Calu3 (cell line): ENCODE data around the gene GRK3. TPM values are rescaled to one million over a fixed set of nuclear protein-coding genes. Genes with fewer than 3 reads are reported as not detected.

Experiments used
- BruUV-seq: library from RNA; stranded (reverse); fragments of 400-500 nt; replicated peaks from 2 replicates; lab custom pipeline; 2021; lab: Mats Ljungman, UMichigan
- CTCF ChIA-PET: fragments of 300-600 bp; sonication (Branson Sonifier 250); formaldehyde crosslinking; loops from one replicate; lab custom pipeline; 2022; ENCODE audit warnings: antibody characterized with exemption; lab: Charles Lee
- DNase-seq: peaks from one replicate; pipeline ENCODE4 v3.0.0; 2022
- H3K27ac Mint-ChIP-seq: one replicate; pipeline ENCODE4 v1.8.0; 2022; ENCODE audit warnings: mixed read lengths; ENCODE audit not compliant: unreplicated experiment
- H3K27me3 Mint-ChIP-seq: one replicate; pipeline ENCODE4 v1.8.0; 2022; ENCODE audit warnings: mixed read lengths; ENCODE audit not compliant: unreplicated experiment
- H3K36me3 Mint-ChIP-seq: one replicate; pipeline ENCODE4 v1.8.0; 2022; ENCODE audit warnings: mild to moderate bottlenecking, moderate library complexity, mixed read lengths; ENCODE audit not compliant: insufficient read depth, unreplicated experiment
- H3K4me1 Mint-ChIP-seq: one replicate; pipeline ENCODE4 v1.8.0; 2022; ENCODE audit warnings: mild to moderate bottlenecking, low read depth, mixed read lengths; ENCODE audit not compliant: unreplicated experiment
- H3K4me3 Mint-ChIP-seq: one replicate; pipeline ENCODE4 v1.8.0; 2022; ENCODE audit warnings: mild to moderate bottlenecking, low read depth, moderate library complexity, mixed read lengths; ENCODE audit not compliant: unreplicated experiment
- H3K9me3 Mint-ChIP-seq: one replicate; pipeline ENCODE4 v1.8.0; 2022; ENCODE audit warnings: low read depth, mixed read lengths; ENCODE audit not compliant: unreplicated experiment
- CTCF ChIP-seq: fragments of 200-600 bp; IDR thresholded peaks from one replicate; pipeline ENCODE4 v1.8.0; 2022; ENCODE audit warnings: antibody characterized with exemption; ENCODE audit not compliant: unreplicated experiment
- intact Hi-C: fragments of 100-400 bp; cut with micrococcal nuclease; formaldehyde crosslinking; loops from one replicate; pipeline ENCODE4 v1.10.0; 2022; ENCODE audit not compliant: unreplicated experiment
- total RNA-seq: library from RNA; stranded (reverse); gene quantifications from 2 replicates; pipeline ENCODE4 v1.2.3, GENCODE V29; 2022

The GRK3 gene
- total RNA-seq, 1 experiment from 2014 or later, result 12.0 TPM

- no peak overlapping the region for H3K27ac Mint-ChIP-seq
- no peak for DNase-seq
Measured at GRCh38 chr22:25726241-25726640, 161.8 kb downstream of the GRK3 start.

DNA sequence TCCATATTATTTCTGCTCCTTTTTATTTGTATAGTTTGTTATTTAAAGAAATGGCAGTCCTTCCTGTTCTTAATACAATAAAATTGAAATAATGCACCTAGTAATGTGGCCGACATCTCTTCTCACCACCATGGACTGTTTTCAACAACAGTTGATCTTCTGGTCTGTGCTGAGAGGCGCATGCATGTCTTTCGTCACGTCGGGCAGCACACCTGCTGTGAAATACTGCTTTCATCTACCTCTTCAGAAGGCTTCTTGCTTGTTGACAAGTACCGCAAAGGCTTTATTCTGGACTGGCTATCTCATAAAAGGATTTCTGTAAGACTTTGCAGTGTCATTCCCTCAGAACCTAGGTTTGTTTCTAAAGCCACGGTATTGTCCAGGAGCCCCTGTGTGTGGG, 163.6 kb downstream of the GRK3 start:
- no peaks in the 10 kb centered on the region for H3K9me3 Mint-ChIP-seq
- TF ChIP-seq CTCF, result no peak

More at GRCh38 chr22:25726241-25726640, 161.8 kb downstream of the GRK3 start:
- Mint-ChIP-seq H3K9me3 (no peaks in the 10 kb centered on the region), H3K4me3 (no peak overlapping the region), H3K4me1 (peaks cover 8% of the 10 kb centered on the region), H3K36me3 (no peaks in the 10 kb centered on the region), H3K27me3 (no peaks in the 10 kb centered on the region)
- CTCF ChIA-PET, result interaction anchor here (0.7 kb wide), 1 partner anchor 182 kb away, joined by 3 read pairs; no protein-coding TSS in a partner anchor
- BruUV-seq, result no TSS peak
- TF ChIP-seq CTCF, result no peak
- intact Hi-C loops, result no loop called here

GRCh38 chr22:25729016-25729995, 164.8 kb downstream of the GRK3 start:
- CTCF ChIA-PET, result no interaction called here
- intact Hi-C loops, result no loop called here
- no peaks in the 10 kb centered on the region for H3K27me3 Mint-ChIP-seq
- H3K9me3 Mint-ChIP-seq, result no peaks in the 10 kb centered on the region
- no peaks in the 10 kb centered on the region for H3K36me3 Mint-ChIP-seq
- TF ChIP-seq CTCF, result no peak
- BruUV-seq, result no TSS peak
- H3K4me3 Mint-ChIP-seq, result no peak overlapping the region
- no peak for DNase-seq
- no peak overlapping the region for H3K27ac Mint-ChIP-seq
- H3K4me1 Mint-ChIP-seq, result peaks cover 8% of the 10 kb centered on the region

More for the DNA sequence above, 163.6 kb downstream of the GRK3 start:
- Mint-ChIP-seq H3K4me3 (no peak overlapping the region), H3K36me3 (no peaks in the 10 kb centered on the region), H3K4me1 (peaks cover 8% of the 10 kb centered on the region), H3K27me3 (no peaks in the 10 kb centered on the region), H3K27ac (no peak overlapping the region)
- CTCF ChIA-PET, result interaction anchor here (1.2 kb wide), 1 partner anchor 19 kb away, joined by 3 read pairs; no protein-coding TSS in a partner anchor
- intact Hi-C loops, result no loop called here
- no TSS peak for BruUV-seq
- no peak for DNase-seq

DNA sequence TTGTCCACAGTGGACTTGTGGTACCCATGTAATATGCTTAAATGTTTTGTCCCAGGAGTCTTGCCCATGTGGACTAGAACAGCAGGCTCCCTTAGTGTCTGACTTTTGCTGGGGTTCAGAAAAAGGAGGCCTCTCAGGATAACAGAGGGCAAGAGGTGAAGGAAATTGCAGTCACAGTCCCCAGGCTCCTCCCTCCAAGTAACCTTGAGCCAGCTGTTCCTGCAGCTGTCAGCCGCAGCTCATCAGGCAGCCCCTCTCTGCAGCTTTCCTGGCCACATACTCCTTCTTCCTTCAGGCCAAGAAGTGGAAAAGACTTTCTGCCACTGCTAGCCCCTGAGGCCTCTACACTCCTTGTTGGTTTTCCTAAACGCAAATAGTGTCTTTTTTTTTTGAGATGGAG, 171.2 kb downstream of the GRK3 start:
- DNase-seq, result no peak
- no peak for TF ChIP-seq CTCF

More for the DNA sequence above, 171.2 kb downstream of the GRK3 start:
- Mint-ChIP-seq H3K4me3 (no peak overlapping the region), H3K4me1 (no peaks in the 10 kb centered on the region), H3K27me3 (no peaks in the 10 kb centered on the region), H3K27ac (no peak overlapping the region), H3K36me3 (no peaks in the 10 kb centered on the region), H3K9me3 (no peaks in the 10 kb centered on the region)
- CTCF ChIA-PET, result no interaction called here
- no TSS peak for BruUV-seq
- intact Hi-C loops, result no loop called here
